K562 (cell line): ENCODE measurements around the gene SMS. TPM values are rescaled to one million over a fixed set of nuclear protein-coding genes. Genes with fewer than 3 reads are reported as not detected.
A peak's percentile ranks its signal among the peaks of the same experiment; 100 is the strongest.

Experiments used
- ATAC-seq: fragments of 200-7000 bp; cut with Tn5 transposase; 3 replicates; pipeline ENCODE4 v1.9.1; 2020; ENCODE audit warnings: moderate library complexity
- BruUV-seq: library from RNA; stranded (reverse); fragments of 400-500 nt; replicated peaks from 2 replicates; lab custom pipeline; 2021; lab: Mats Ljungman, UMichigan
- CTCF ChIA-PET: fragments of 300-600 bp; formaldehyde crosslinking; extraction: SDS; loops from one replicate; lab custom pipeline; 2021; ENCODE audit warnings: low intra/inter-chr PET ratio; lab: Yijun Ruan, JAX
- POLR2A ChIA-PET: fragments of 300-600, 350-650 bp; sonication (Branson Sonifier 250); formaldehyde crosslinking; extraction: SDS; loops from one replicate; lab custom pipeline; 2021; ENCODE audit warnings: antibody characterized with exemption, inconsistent platforms; lab: Yijun Ruan, JAX
- DNase-seq, 4 experiments: peaks; one replicate each; pipeline versions ENCODE4 v3.0.0 to v3.0.0-alpha.2; 2011 to 2018; ENCODE audit warnings: low spot score in 3 of 4, mixed read lengths in 3 of 4; ENCODE audit errors: extremely low read depth in 1 of 4
- FAIRE-seq: peaks from 2 replicates; lab custom pipeline; 2011; peaks lifted over from hg19 to GRCh38; lab: Jason Lieb, UNC
- H2AFZ ChIP-seq: 2 replicates; pipeline ENCODE4 v1.6.0; 2011; ENCODE audit warnings: low read depth, low read length, control low read depth, inconsistent platforms
- H3K27ac ChIP-seq: fragments of 200-600 bp; 3 replicates; pipeline ENCODE4 v1.8.0; 2011; ENCODE audit warnings: low read depth, mild to moderate bottlenecking, control low read depth, inconsistent platforms, low read length, moderate library complexity, mixed read lengths; ENCODE audit errors: extremely low read depth
- H3K27me3 ChIP-seq, 2 experiments: fragments of 300-600 bp in 1 of 2; 2 replicates in 1 of 2; 3 replicates in 1 of 2; pipeline versions ENCODE4 v1.6.0 to v1.8.0; 2011; ENCODE audit warnings: inconsistent platforms in 2 of 2, low read length in 2 of 2, mild to moderate bottlenecking in 1 of 2, mixed read lengths in 1 of 2, moderate library complexity in 1 of 2; ENCODE audit not compliant: control insufficient read depth in 2 of 2, insufficient read depth in 2 of 2
- H3K36me3 ChIP-seq: fragments of 300-600 bp; 3 replicates; pipeline ENCODE4 v1.8.0; 2011; ENCODE audit warnings: mild to moderate bottlenecking, low read length, inconsistent platforms; ENCODE audit not compliant: control insufficient read depth, insufficient read depth
- H3K4me1 ChIP-seq, 2 experiments: fragments of 200-600 bp in 1 of 2; replicated peaks in 1 of 2; 2 replicates in 1 of 2; 3 replicates in 1 of 2; pipeline versions ENCODE4 v1.5.1 to v1.8.0; 2011; ENCODE audit warnings: inconsistent platforms in 2 of 2, low read length in 2 of 2, mild to moderate bottlenecking in 1 of 2, mixed read lengths in 1 of 2, moderate library complexity in 1 of 2; ENCODE audit not compliant: control insufficient read depth in 2 of 2, insufficient read depth in 2 of 2
- H3K4me2 ChIP-seq: 2 replicates; pipeline ENCODE4 v1.6.1; 2011; ENCODE audit warnings: low read length, control low read depth, inconsistent platforms, mixed read lengths; ENCODE audit not compliant: insufficient read depth
- H3K4me3 ChIP-seq: fragments of 200-600 bp; sonication (generic), shearing (Covaris generic); 2 replicates; pipeline ENCODE4 v1.5.1; 2016; ENCODE audit warnings: control low read depth, inconsistent platforms
- H3K79me2 ChIP-seq: fragments of 200-600 bp; 3 replicates; pipeline ENCODE4 v1.8.0; 2011; ENCODE audit warnings: low read length, inconsistent platforms; ENCODE audit not compliant: control insufficient read depth, insufficient read depth
- H3K9ac ChIP-seq, 2 experiments: 2 replicates each; pipeline versions ENCODE4 v1.6.0 to v1.6.1; 2011; ENCODE audit warnings: low read depth in 2 of 2, low read length in 2 of 2, control low read depth in 1 of 2, inconsistent platforms in 1 of 2, mild to moderate bottlenecking in 1 of 2, mixed read lengths in 1 of 2; ENCODE audit not compliant: insufficient read depth in 1 of 2
- H3K9me1 ChIP-seq: one replicate; pipeline ENCODE4 v1.6.0; 2011; ENCODE audit warnings: inconsistent platforms, mild to moderate bottlenecking, low read length, moderate library complexity; ENCODE audit not compliant: control insufficient read depth, insufficient read depth
- H3K9me3 ChIP-seq: replicated peaks from 2 replicates; pipeline ENCODE4 v1.5.1; 2011; ENCODE audit warnings: low read depth, low read length, inconsistent platforms; ENCODE audit not compliant: control insufficient read depth, insufficient read depth
- H4K20me1 ChIP-seq: replicated peaks from 2 replicates; pipeline ENCODE4 v1.6.1; 2011; ENCODE audit warnings: low read length, inconsistent platforms, mixed read lengths; ENCODE audit not compliant: control insufficient read depth, insufficient read depth
- ILK ChIP-seq: fragments of 450-650 bp; IDR thresholded peaks from 2 replicates; pipeline ENCODE4 v1.6.1; 2016; ENCODE audit warnings: missing genetic modification characterization, low read depth, mild to moderate bottlenecking, missing compliant biosample characterization, moderate library complexity, borderline replicate concordance
- SMAD3 ChIP-seq: fragments of 450-650 bp; formaldehyde crosslinking; conservative IDR thresholded peaks from 2 replicates; pipeline ENCODE4 v1.4.0; 2020; ENCODE audit warnings: mild to moderate bottlenecking
- SRSF1 ChIP-seq: fragments of 200-400 bp; formaldehyde crosslinking; IDR thresholded peaks from 2 replicates; pipeline ENCODE4 v1.6.1; 2017; ENCODE audit warnings: mild to moderate bottlenecking, low read depth, low read length, moderate library complexity
- WGBS: fragments of 100-300 bp; shearing (Covaris generic); methylation state at CpG from one replicate; pipeline ENCODE4 v1.1.6; 2016; ENCODE audit warnings: low coverage, mixed read lengths; ENCODE audit not compliant: insufficient coverage; ENCODE audit errors: missing lambda C conversion rate; 5-methylcytosine and 5-hydroxymethylcytosine counted together
- in situ Hi-C: fragments of 300-500 bp; cut with MboI; formaldehyde crosslinking; loops from 4 replicates; pipeline ENCODE4 v1.15.0; 2018; ENCODE audit warnings: inconsistent platforms, mixed read lengths
- intact Hi-C: fragments of 100-400 bp; cut with micrococcal nuclease; formaldehyde crosslinking; loops from 2 replicates; pipeline ENCODE4 v1.14.2; 2022
- polyA plus RNA-seq, 8 experiments: library from polyadenylated mRNA; depleted of rRNA in 4 of 8; stranded (reverse) in 5 of 8; unstranded in 3 of 8; fragments of >200 nt; fragmentation: Nextera tagmentation in 2 of 8; fragmentation: Illumina TruSeq in 1 of 8; extraction: Ambion mirVana in 2 of 8; extraction: Trizol in 1 of 8; gene quantifications; 2 replicates each; pipeline versions ENCODE4 v1.2.1 to v1.2.3, GENCODE V29; 2011 to 2014; ENCODE audit warnings: inconsistent platforms in 1 of 8, missing spikeins in 1 of 8
- total RNA-seq, 7 experiments: library from RNA; depleted of rRNA in 6 of 7; stranded (reverse); fragments of >200 nt in 6 of 7; fragmentation: Illumina TruSeq in 2 of 7; extraction: Trizol in 2 of 7; gene quantifications; 2 replicates each; pipeline versions ENCODE4 v1.2.1 to v1.2.3, GENCODE V29; 2011 to 2021; ENCODE audit warnings: low replicate concordance in 1 of 7
- TF ChIP-seq, protein P1 (sequence below): sonication (generic); formaldehyde crosslinking; IDR thresholded peaks from 2 replicates; pipeline ENCODE4 v1.8.0; 2022; ENCODE audit warnings: mild to moderate bottlenecking, missing genetic modification reagents
- TF ChIP-seq, protein P2 (sequence below): sonication (generic); IDR thresholded peaks from 2 replicates; pipeline ENCODE4 v1.6.1; 2016

The SMS gene
- total and polyA plus RNA-seq, 9 of the 15 experiments (the other 6 are each of a cell fraction or from before 2014, with no cell fraction given) = 71.1 to 193 (median 152) TPM

DNA sequence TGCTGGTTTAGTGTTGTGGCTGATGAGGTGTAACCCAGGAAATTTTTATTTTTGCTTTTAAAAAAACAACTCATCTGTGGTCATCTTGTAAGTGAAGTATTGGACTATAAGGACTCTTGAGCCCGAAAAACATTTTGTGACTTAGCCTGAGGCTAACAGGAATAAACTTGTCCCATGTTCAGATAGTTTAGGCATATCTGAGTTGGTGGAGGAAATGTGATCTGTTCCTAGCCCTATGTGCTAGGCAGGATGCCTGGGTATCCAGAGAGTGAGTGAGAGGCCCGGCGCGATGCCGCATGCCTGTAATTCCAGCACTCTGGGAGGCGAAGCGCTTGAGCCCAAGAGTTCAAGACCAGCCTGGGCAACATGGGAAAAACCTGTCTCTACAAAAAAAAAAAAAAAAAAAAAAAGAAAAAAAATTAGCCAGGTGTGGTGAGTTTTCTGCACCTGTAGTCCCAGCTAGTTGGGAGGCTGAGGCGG, 3.7 kb downstream of the SMS start (continued):
- TF ChIP-seq, protein P1, sequence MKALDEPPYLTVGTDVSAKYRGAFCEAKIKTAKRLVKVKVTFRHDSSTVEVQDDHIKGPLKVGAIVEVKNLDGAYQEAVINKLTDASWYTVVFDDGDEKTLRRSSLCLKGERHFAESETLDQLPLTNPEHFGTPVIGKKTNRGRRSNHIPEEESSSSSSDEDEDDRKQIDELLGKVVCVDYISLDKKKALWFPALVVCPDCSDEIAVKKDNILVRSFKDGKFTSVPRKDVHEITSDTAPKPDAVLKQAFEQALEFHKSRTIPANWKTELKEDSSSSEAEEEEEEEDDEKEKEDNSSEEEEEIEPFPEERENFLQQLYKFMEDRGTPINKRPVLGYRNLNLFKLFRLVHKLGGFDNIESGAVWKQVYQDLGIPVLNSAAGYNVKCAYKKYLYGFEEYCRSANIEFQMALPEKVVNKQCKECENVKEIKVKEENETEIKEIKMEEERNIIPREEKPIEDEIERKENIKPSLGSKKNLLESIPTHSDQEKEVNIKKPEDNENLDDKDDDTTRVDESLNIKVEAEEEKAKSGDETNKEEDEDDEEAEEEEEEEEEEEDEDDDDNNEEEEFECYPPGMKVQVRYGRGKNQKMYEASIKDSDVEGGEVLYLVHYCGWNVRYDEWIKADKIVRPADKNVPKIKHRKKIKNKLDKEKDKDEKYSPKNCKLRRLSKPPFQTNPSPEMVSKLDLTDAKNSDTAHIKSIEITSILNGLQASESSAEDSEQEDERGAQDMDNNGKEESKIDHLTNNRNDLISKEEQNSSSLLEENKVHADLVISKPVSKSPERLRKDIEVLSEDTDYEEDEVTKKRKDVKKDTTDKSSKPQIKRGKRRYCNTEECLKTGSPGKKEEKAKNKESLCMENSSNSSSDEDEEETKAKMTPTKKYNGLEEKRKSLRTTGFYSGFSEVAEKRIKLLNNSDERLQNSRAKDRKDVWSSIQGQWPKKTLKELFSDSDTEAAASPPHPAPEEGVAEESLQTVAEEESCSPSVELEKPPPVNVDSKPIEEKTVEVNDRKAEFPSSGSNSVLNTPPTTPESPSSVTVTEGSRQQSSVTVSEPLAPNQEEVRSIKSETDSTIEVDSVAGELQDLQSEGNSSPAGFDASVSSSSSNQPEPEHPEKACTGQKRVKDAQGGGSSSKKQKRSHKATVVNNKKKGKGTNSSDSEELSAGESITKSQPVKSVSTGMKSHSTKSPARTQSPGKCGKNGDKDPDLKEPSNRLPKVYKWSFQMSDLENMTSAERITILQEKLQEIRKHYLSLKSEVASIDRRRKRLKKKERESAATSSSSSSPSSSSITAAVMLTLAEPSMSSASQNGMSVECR (CRISPR knock-in tag) = no peak
- TF ChIP-seq SMAD3 (CRISPR knock-in tag) = no peak

DNA sequence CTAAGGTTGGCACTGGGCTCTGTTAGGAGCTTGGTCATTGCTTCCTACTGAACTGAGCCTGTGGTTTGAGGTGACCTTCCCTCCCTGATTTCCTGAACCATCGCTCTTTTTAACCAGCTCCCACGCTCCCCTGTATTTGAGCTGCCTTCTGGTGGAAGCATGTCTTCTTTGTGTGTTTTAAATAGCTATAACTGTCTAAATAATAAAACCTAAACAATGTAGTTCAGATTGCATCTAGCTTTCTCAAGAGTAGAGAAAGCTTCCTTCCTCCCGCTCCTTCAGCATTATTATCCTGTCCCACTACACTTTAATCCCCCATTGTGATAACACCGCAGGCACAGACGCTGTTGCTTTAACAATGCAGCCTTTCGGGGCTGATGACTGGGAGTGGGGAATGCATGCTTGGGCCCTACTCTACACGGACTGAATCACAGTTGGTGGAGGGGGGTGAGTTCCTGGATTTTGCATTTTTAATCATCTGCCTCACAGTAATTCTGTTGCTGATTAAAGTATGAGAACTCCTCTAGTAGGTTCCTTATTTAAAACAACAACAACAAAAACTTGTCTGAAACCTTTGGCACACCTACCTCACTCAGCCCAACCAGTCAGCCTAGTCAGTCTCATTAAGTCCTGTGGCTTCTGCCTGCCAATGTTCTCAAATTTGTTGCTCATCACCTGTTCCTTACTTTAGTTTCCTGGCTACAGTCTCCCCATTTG, 6.6 kb downstream of the SMS start:
- ATAC-seq (peak; percentile 71), DNase-seq (peak in 2 of 4 experiments; percentile 22 to 40), FAIRE-seq (no peak)
- Histone ChIP-seq H4K20me1 (peaks cover 13% of the 10 kb centered on the region), H3K27ac (peak overlapping the region; percentile 38; the same call in 2 of the 3 replicates), H3K4me3 (no peak overlapping the region), H3K4me2 (peak overlapping the region; percentile 49), H3K9me3 (no peaks in the 10 kb centered on the region), H2AFZ (no peak overlapping the region), H3K9ac (peak overlapping the region in 1 of 2 experiments; percentile 67; a peak in 2 of 4 replicates), H3K36me3 (peaks cover 28% of the 10 kb centered on the region; the same call in 2 of the 3 replicates), H3K79me2 (peaks cover 98% of the 10 kb centered on the region), H3K4me1 (peaks cover 4 to 38% of the 10 kb centered on the region in 2 experiments; a peak in 4 of 5 replicates), H3K27me3 (no peaks in the 10 kb centered on the region), H3K9me1 (no peaks in the 10 kb centered on the region)
- ChIA-PET POLR2A (interaction anchor here (1.0 to 1.5 kb wide), 2 partner anchors 8 to 37 kb away, joined by 3 to 4 read pairs; no protein-coding TSS in a partner anchor), CTCF (no interaction called here)
- intact Hi-C loops = no loop called here
- no TSS peak for BruUV-seq
- in situ Hi-C loops = no loop called here
- WGBS = 7% methylated on average over 5 of the region's 7 CpGs
- no peak for TF ChIP-seq ILK (tag)
- TF ChIP-seq SRSF1 = no peak
- TF ChIP-seq, protein P2, sequence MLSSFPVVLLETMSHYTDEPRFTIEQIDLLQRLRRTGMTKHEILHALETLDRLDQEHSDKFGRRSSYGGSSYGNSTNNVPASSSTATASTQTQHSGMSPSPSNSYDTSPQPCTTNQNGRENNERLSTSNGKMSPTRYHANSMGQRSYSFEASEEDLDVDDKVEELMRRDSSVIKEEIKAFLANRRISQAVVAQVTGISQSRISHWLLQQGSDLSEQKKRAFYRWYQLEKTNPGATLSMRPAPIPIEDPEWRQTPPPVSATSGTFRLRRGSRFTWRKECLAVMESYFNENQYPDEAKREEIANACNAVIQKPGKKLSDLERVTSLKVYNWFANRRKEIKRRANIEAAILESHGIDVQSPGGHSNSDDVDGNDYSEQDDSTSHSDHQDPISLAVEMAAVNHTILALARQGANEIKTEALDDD = peak; percentile 33; the same call in 1 of the 2 replicates
